GM23338 (cell line): ENCODE data around the gene LRFN3. TPM values are rescaled to one million over a fixed set of nuclear protein-coding genes. Genes with fewer than 3 reads are reported as not detected.

ENCODE experiments used
- ATAC-seq: fragments of 200-7000 bp; cut with Tn5 transposase; 3 replicates; pipeline ENCODE4 v1.9.1; 2020
- DNase-seq: peaks from one replicate; pipeline ENCODE4 v3.0.0-alpha.2; 2015; ENCODE audit warnings: low spot score
- H2AFZ ChIP-seq: fragments of 200-600 bp; sonication (generic); 2 replicates; pipeline ENCODE4 v1.8.0; 2016; ENCODE audit warnings: antibody characterized with exemption, mild to moderate bottlenecking, moderate library complexity
- H3F3A ChIP-seq: fragments of 200-600 bp; sonication (generic); replicated peaks from 2 replicates; pipeline ENCODE4 v1.8.0; 2017; ENCODE audit warnings: antibody characterized with exemption, mixed run types, low read depth
- H3K27ac ChIP-seq: fragments of 200-600 bp; sonication (generic); 2 replicates; pipeline ENCODE4 v1.6.1; 2016; ENCODE audit warnings: low read depth
- H3K27me3 ChIP-seq: fragments of 200-600 bp; sonication (generic); 2 replicates; pipeline ENCODE4 v1.8.0; 2016; ENCODE audit warnings: mild to moderate bottlenecking, mixed run types, moderate library complexity; ENCODE audit not compliant: insufficient read depth
- H3K36me3 ChIP-seq: fragments of 200-600 bp; sonication (generic); 2 replicates; pipeline ENCODE4 v1.8.0; 2016; ENCODE audit warnings: mild to moderate bottlenecking; ENCODE audit not compliant: insufficient read depth
- H3K4me1 ChIP-seq: fragments of 200-600 bp; sonication (generic); 2 replicates; pipeline ENCODE4 v1.8.0; 2016; ENCODE audit warnings: mild to moderate bottlenecking, moderate library complexity; ENCODE audit not compliant: insufficient read depth
- H3K4me2 ChIP-seq: fragments of 200-600 bp; sonication (generic); 2 replicates; pipeline ENCODE4 v1.7.1; 2017; ENCODE audit warnings: mixed run types
- H3K4me3 ChIP-seq: fragments of 200-600 bp; sonication (generic); 2 replicates; pipeline ENCODE4 v1.6.1; 2016; ENCODE audit warnings: mixed run types
- H3K79me2 ChIP-seq: fragments of 200-600 bp; sonication (generic); replicated peaks from 2 replicates; pipeline ENCODE4 v1.8.0; 2017; ENCODE audit warnings: mild to moderate bottlenecking; ENCODE audit not compliant: insufficient read depth
- H3K9me2 ChIP-seq: fragments of 200-600 bp; sonication (generic); 2 replicates; pipeline ENCODE4 v1.8.0; 2017; ENCODE audit not compliant: insufficient read depth
- H4K20me1 ChIP-seq: fragments of 200-600 bp; sonication (generic); replicated peaks from 2 replicates; pipeline ENCODE4 v1.8.0; 2017; ENCODE audit warnings: mild to moderate bottlenecking; ENCODE audit not compliant: insufficient read depth
- H3K27ac Mint-ChIP-seq: 2 replicates; pipeline ENCODE4 v1.8.0; 2020; ENCODE audit warnings: inconsistent platforms, mild to moderate bottlenecking, moderate library complexity, mixed read lengths
- H3K27me3 Mint-ChIP-seq: 3 replicates; pipeline ENCODE4 v1.8.0; 2022; ENCODE audit warnings: low read depth, mild to moderate bottlenecking, moderate library complexity, mixed read lengths, inconsistent platforms; ENCODE audit not compliant: insufficient read depth, poor library complexity
- H3K36me3 Mint-ChIP-seq: 3 replicates; pipeline ENCODE4 v1.8.0; 2021; ENCODE audit warnings: low read depth, mild to moderate bottlenecking, inconsistent platforms, moderate library complexity, mixed read lengths
- H3K4me1 Mint-ChIP-seq: 3 replicates; pipeline ENCODE4 v1.8.0; 2020; ENCODE audit warnings: mild to moderate bottlenecking, inconsistent platforms, mixed read lengths
- H3K4me3 Mint-ChIP-seq: 3 replicates; pipeline ENCODE4 v1.8.0; 2021; ENCODE audit warnings: moderate library complexity, mild to moderate bottlenecking, inconsistent platforms, mixed read lengths
- H3K9me3 Mint-ChIP-seq: 3 replicates; pipeline ENCODE4 v1.8.0; 2020; ENCODE audit warnings: moderate library complexity, mild to moderate bottlenecking, inconsistent platforms, mixed read lengths
- CREB1 ChIP-seq: fragments of 250-450 bp; sonication (Bioruptor Pico); IDR thresholded peaks from 2 replicates; pipeline ENCODE4 v1.5.0; 2020; ENCODE audit warnings: low read depth, mild to moderate bottlenecking, moderate library complexity
- EZH2 ChIP-seq: fragments of 200-600 bp; sonication (generic); IDR thresholded peaks from one replicate; pipeline ENCODE4 v1.8.0; 2017; ENCODE audit warnings: antibody characterized with exemption, mild to moderate bottlenecking, low read depth; ENCODE audit not compliant: unreplicated experiment
- EZH2phosphoT487 ChIP-seq: fragments of 200-600 bp; sonication (generic); IDR thresholded peaks from one replicate; pipeline ENCODE4 v1.8.1; 2018; ENCODE audit warnings: antibody characterized with exemption; ENCODE audit not compliant: unreplicated experiment
- JUNB ChIP-seq: IDR thresholded peaks from one replicate; pipeline ENCODE4 v1.6.1; 2016; ENCODE audit warnings: antibody characterized with exemption; ENCODE audit not compliant: unreplicated experiment
- NANOG ChIP-seq: IDR thresholded peaks from 2 replicates; pipeline ENCODE4 v1.6.1; 2016; ENCODE audit warnings: antibody characterized with exemption, borderline replicate concordance
- POLR2AphosphoS5 ChIP-seq: IDR thresholded peaks from 2 replicates; pipeline ENCODE4 v1.6.1; 2016; ENCODE audit warnings: antibody characterized with exemption, low read depth
- STAT1 ChIP-seq: IDR thresholded peaks from one replicate; pipeline ENCODE4 v1.6.1; 2016; ENCODE audit warnings: antibody characterized with exemption; ENCODE audit not compliant: unreplicated experiment
- ZNF114 ChIP-seq: fragments of 250-450 bp; sonication (Bioruptor Pico); IDR thresholded peaks from 2 replicates; pipeline ENCODE4 v1.5.0; 2020; ENCODE audit warnings: mild to moderate bottlenecking, moderate library complexity
- ZNF331 ChIP-seq: fragments of 250-450 bp; sonication (Bioruptor Pico); IDR thresholded peaks from 2 replicates; pipeline ENCODE4 v1.5.0; 2020; ENCODE audit warnings: low read depth, mild to moderate bottlenecking, moderate library complexity
- polyA plus RNA-seq: library from polyadenylated mRNA; unstranded; fragments of >200 nt; fragmentation: Nextera tagmentation; extraction: Ambion mirVana; gene quantifications from 2 replicates; pipeline ENCODE4 v1.2.1, GENCODE V29; 2016
- total RNA-seq: library from RNA; depleted of rRNA; stranded (reverse); fragments of >200 nt; shearing (Covaris generic); gene quantifications from 2 replicates; pipeline ENCODE4 v1.2.3, GENCODE V29; 2014
- TF ChIP-seq, protein P1 (sequence below): IDR thresholded peaks from one replicate; pipeline ENCODE4 v1.6.1; 2018; ENCODE audit warnings: antibody characterized with exemption; ENCODE audit not compliant: unreplicated experiment
- TF ChIP-seq, protein P2 (sequence below): IDR thresholded peaks from 2 replicates; pipeline ENCODE4 v1.6.1; 2016; ENCODE audit warnings: antibody characterized with exemption
- TF ChIP-seq, protein P3 (sequence below): fragments of 250-450 bp; sonication (Bioruptor Pico); IDR thresholded peaks from 2 replicates; pipeline ENCODE4 v1.5.0; 2020; ENCODE audit warnings: mild to moderate bottlenecking, moderate library complexity
- TF ChIP-seq, protein P4 (sequence below), 2 experiments: fragments of 200-600 bp in 1 of 2; sonication (generic) in 1 of 2; conservative IDR thresholded peaks; 2 replicates each; pipeline versions ENCODE4 v1.5.1 to v1.6.1; 2016 to 2017; ENCODE audit warnings: antibody characterized with exemption in 2 of 2, low read depth in 2 of 2, mild to moderate bottlenecking in 2 of 2, moderate library complexity in 1 of 2

Gene LRFN3
- total and polyA plus RNA-seq, 2 experiments from 2014 or later, result 5.8 to 15.1 TPM

DNA sequence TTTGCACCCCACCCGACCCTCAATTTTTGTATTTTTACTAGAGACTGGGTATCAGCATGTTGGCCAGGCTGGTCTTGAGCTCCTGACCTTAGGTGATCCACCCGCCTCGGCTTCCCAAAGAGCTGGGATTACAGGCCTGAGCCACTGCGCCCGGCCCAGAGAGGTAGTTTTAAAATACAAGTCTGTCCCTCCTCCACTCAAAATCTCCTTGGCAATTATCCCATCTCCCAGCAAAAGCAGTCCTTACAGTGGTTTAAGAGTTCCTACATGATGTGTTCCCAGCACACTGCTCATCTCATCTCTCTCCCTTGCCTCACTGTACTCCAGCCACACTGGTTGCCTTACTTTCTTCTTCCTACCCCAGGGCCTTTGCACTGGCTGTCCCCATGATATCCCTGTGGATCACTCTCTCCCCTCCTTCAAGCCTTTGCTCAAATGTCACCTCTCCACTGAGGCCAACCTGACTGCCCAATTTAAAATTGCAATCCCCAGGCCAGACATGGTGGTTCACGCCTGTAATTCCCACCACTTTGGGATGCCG lies 24.3 kb downstream of the LRFN3 start:
- TF ChIP-seq EZH2phosphoT487 (no peak), CREB1 (no peak), ZNF331 (CRISPR knock-in tag) (no peak), EZH2 (no peak), ZNF114 (CRISPR knock-in tag) (no peak), STAT1 (no peak), POLR2AphosphoS5 (no peak), NANOG (no peak), JUNB (no peak)
- TF ChIP-seq, protein P1, sequence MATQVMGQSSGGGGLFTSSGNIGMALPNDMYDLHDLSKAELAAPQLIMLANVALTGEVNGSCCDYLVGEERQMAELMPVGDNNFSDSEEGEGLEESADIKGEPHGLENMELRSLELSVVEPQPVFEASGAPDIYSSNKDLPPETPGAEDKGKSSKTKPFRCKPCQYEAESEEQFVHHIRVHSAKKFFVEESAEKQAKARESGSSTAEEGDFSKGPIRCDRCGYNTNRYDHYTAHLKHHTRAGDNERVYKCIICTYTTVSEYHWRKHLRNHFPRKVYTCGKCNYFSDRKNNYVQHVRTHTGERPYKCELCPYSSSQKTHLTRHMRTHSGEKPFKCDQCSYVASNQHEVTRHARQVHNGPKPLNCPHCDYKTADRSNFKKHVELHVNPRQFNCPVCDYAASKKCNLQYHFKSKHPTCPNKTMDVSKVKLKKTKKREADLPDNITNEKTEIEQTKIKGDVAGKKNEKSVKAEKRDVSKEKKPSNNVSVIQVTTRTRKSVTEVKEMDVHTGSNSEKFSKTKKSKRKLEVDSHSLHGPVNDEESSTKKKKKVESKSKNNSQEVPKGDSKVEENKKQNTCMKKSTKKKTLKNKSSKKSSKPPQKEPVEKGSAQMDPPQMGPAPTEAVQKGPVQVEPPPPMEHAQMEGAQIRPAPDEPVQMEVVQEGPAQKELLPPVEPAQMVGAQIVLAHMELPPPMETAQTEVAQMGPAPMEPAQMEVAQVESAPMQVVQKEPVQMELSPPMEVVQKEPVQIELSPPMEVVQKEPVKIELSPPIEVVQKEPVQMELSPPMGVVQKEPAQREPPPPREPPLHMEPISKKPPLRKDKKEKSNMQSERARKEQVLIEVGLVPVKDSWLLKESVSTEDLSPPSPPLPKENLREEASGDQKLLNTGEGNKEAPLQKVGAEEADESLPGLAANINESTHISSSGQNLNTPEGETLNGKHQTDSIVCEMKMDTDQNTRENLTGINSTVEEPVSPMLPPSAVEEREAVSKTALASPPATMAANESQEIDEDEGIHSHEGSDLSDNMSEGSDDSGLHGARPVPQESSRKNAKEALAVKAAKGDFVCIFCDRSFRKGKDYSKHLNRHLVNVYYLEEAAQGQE, result no peak
- TF ChIP-seq, protein P2, sequence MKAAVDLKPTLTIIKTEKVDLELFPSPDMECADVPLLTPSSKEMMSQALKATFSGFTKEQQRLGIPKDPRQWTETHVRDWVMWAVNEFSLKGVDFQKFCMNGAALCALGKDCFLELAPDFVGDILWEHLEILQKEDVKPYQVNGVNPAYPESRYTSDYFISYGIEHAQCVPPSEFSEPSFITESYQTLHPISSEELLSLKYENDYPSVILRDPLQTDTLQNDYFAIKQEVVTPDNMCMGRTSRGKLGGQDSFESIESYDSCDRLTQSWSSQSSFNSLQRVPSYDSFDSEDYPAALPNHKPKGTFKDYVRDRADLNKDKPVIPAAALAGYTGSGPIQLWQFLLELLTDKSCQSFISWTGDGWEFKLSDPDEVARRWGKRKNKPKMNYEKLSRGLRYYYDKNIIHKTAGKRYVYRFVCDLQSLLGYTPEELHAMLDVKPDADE, result no peak
- TF ChIP-seq, protein P3, sequence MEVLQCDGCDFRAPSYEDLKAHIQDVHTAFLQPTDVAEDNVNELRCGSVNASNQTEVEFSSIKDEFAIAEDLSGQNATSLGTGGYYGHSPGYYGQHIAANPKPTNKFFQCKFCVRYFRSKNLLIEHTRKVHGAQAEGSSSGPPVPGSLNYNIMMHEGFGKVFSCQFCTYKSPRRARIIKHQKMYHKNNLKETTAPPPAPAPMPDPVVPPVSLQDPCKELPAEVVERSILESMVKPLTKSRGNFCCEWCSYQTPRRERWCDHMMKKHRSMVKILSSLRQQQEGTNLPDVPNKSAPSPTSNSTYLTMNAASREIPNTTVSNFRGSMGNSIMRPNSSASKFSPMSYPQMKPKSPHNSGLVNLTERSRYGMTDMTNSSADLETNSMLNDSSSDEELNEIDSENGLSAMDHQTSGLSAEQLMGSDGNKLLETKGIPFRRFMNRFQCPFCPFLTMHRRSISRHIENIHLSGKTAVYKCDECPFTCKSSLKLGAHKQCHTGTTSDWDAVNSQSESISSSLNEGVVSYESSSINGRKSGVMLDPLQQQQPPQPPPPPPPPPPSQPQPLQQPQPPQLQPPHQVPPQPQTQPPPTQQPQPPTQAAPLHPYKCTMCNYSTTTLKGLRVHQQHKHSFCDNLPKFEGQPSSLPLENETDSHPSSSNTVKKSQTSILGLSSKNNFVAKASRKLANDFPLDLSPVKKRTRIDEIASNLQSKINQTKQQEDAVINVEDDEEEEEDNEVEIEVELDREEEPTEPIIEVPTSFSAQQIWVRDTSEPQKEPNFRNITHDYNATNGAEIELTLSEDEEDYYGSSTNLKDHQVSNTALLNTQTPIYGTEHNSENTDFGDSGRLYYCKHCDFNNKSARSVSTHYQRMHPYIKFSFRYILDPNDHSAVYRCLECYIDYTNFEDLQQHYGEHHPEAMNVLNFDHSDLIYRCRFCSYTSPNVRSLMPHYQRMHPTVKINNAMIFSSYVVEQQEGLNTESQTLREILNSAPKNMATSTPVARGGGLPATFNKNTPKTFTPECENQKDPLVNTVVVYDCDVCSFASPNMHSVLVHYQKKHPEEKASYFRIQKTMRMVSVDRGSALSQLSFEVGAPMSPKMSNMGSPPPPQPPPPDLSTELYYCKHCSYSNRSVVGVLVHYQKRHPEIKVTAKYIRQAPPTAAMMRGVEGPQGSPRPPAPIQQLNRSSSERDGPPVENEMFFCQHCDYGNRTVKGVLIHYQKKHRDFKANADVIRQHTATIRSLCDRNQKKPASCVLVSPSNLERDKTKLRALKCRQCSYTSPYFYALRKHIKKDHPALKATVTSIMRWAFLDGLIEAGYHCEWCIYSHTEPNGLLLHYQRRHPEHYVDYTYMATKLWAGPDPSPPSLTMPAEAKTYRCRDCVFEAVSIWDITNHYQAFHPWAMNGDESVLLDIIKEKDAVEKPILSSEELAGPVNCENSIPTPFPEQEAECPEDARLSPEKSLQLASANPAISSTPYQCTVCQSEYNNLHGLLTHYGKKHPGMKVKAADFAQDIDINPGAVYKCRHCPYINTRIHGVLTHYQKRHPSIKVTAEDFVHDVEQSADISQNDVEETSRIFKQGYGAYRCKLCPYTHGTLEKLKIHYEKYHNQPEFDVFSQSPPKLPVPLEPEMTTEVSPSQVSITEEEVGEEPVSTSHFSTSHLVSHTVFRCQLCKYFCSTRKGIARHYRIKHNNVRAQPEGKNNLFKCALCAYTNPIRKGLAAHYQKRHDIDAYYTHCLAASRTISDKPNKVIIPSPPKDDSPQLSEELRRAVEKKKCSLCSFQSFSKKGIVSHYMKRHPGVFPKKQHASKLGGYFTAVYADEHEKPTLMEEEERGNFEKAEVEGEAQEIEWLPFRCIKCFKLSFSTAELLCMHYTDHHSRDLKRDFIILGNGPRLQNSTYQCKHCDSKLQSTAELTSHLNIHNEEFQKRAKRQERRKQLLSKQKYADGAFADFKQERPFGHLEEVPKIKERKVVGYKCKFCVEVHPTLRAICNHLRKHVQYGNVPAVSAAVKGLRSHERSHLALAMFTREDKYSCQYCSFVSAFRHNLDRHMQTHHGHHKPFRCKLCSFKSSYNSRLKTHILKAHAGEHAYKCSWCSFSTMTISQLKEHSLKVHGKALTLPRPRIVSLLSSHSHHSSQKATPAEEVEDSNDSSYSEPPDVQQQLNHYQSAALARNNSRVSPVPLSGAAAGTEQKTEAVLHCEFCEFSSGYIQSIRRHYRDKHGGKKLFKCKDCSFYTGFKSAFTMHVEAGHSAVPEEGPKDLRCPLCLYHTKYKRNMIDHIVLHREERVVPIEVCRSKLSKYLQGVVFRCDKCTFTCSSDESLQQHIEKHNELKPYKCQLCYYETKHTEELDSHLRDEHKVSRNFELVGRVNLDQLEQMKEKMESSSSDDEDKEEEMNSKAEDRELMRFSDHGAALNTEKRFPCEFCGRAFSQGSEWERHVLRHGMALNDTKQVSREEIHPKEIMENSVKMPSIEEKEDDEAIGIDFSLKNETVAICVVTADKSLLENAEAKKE (CRISPR knock-in tag), result no peak
- TF ChIP-seq, protein P4, sequence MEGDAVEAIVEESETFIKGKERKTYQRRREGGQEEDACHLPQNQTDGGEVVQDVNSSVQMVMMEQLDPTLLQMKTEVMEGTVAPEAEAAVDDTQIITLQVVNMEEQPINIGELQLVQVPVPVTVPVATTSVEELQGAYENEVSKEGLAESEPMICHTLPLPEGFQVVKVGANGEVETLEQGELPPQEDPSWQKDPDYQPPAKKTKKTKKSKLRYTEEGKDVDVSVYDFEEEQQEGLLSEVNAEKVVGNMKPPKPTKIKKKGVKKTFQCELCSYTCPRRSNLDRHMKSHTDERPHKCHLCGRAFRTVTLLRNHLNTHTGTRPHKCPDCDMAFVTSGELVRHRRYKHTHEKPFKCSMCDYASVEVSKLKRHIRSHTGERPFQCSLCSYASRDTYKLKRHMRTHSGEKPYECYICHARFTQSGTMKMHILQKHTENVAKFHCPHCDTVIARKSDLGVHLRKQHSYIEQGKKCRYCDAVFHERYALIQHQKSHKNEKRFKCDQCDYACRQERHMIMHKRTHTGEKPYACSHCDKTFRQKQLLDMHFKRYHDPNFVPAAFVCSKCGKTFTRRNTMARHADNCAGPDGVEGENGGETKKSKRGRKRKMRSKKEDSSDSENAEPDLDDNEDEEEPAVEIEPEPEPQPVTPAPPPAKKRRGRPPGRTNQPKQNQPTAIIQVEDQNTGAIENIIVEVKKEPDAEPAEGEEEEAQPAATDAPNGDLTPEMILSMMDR (conservative IDR thresholded peaks at IDR 0.05; ENCODE audit: low read depth in 2 of 2), result no peak

More for the DNA sequence above, 24.3 kb downstream of the LRFN3 start:
- Mint-ChIP-seq H3K27me3 (peaks cover 44% of the 10 kb centered on the region), H3K4me3 (peak overlapping the region; percentile 10; the same call in 1 of the 3 replicates), H3K9me3 (no peaks in the 10 kb centered on the region), H3K27ac (no peak overlapping the region), H3K4me1 (peaks cover 4% of the 10 kb centered on the region), H3K36me3 (no peaks in the 10 kb centered on the region)
- ATAC-seq, result no peak
- H3K36me3 ChIP-seq, result no peaks in the 10 kb centered on the region
- H3F3A ChIP-seq, result no peaks in the 10 kb centered on the region
- no peak overlapping the region for H3K27ac ChIP-seq
- peak overlapping the region; percentile 82; the same call in 1 of the 2 replicates for H3K4me2 ChIP-seq
- DNase-seq, result no peak
- H4K20me1 ChIP-seq, result no peaks in the 10 kb centered on the region
- no peak overlapping the region for H3K4me3 ChIP-seq
- peaks cover 48% of the 10 kb centered on the region for H3K27me3 ChIP-seq
- no peaks in the 10 kb centered on the region for H3K4me1 ChIP-seq
- no peaks in the 10 kb centered on the region for H3K9me2 ChIP-seq
- H3K79me2 ChIP-seq, result no peaks in the 10 kb centered on the region
- no peak overlapping the region for H2AFZ ChIP-seq
